ENCODE data around the gene TNFRSF4. TPM values are rescaled to one million over a fixed set of nuclear protein-coding genes. Genes with fewer than 3 reads are reported as not detected.

Gene TNFRSF4
- total RNA-seq, 2 experiments from 2014 or later, result 1.1 TPM; not detected in 1

DNA sequence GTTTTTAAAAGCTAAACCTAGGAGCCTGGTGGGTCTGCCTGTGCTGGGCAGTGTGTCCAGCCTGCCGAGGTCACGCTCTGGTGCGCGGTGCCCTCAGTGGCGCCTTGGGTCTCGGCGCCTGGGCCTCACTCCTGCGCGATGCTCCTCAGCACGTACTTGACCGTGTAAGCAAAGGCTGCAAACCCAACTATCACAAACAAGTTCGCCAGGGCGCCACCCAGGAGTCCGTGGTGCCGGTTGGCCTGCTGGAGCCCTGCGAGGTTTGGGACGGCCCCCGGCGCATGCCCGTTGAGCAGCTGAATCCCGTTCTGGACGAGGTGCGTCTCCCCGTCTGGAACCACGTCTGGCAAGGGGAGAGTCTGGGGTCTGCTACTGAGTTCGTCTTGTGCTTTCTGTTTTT, 41.1 kb upstream of the TNFRSF4 start:
- intact Hi-C loops (cut with micrococcal nuclease; ENCODE audit: unreplicated experiment), result no loop called here
- TSS peak; percentile 90 for BruUV-seq (replicated peaks)
- Histone ChIP-seq H3K36me3 (ENCODE audit: insufficient read depth, low read length) (peaks cover 71% of the 10 kb centered on the region), H3K9me2 (ENCODE audit: insufficient read depth, low read length) (no peaks in the 10 kb centered on the region), H2AFZ (ENCODE audit: low read length) (no peak overlapping the region), H3K4me2 (ENCODE audit: low read length) (no peak overlapping the region), H3K4me1 (ENCODE audit: insufficient read depth, low read length, poor library complexity, severe bottlenecking) (peaks cover 9% of the 10 kb centered on the region), H3K4me3 (ENCODE audit: low read depth, low read length, poor library complexity, severe bottlenecking) (no peak overlapping the region), H3K9me3 (ENCODE audit: low read length) (no peaks in the 10 kb centered on the region), H3K79me2 (ENCODE audit: insufficient read depth, low read depth, low read length) (no peaks in the 10 kb centered on the region), H4K20me1 (ENCODE audit: insufficient read depth, low read length) (no peaks in the 10 kb centered on the region), H3K27ac (ENCODE audit: low read depth, low read length, poor library complexity, severe bottlenecking) (no peak overlapping the region)
- POLR2A ChIA-PET, result interaction anchor here (0.6 kb wide), 1 partner anchor 129 kb away, joined by 4 read pairs; no protein-coding TSS in a partner anchor
- CTCF ChIA-PET (ENCODE audit: unreplicated experiment), result no interaction called here
- TF ChIP-seq CTCF (conservative IDR thresholded peaks at IDR 0.05; ENCODE audit: low read length) (no peak), EZH2phosphoT487 (IDR thresholded peaks at IDR 0.05; ENCODE audit: borderline replicate concordance, low read depth, low read length) (no peak)
- DNase-seq (ENCODE audit: low spot score), result no peak

DNA sequence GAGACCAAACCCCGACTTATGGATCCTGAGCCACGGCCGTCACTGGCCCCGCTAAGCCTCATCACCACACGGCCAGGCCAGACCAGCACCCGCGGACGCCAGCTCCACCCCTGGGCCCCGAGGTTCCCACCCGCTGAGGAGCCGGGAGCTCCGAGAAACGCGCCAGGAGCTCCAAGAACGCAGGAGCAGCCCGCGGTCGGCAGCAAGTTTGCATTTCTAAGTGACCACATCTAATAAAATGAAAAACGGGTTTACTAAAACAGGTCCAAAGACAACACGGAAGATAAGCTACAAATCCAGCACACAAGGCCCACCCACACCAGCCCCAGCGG, 40.7 kb upstream of the TNFRSF4 start:
- DNase-seq (ENCODE audit: low spot score), result no peak
- Histone ChIP-seq H3K4me3 (ENCODE audit: low read depth, low read length, poor library complexity, severe bottlenecking) (no peak overlapping the region), H3K4me1 (ENCODE audit: insufficient read depth, low read length, poor library complexity, severe bottlenecking) (peaks cover 9% of the 10 kb centered on the region), H3K27ac (ENCODE audit: low read depth, low read length, poor library complexity, severe bottlenecking) (no peak overlapping the region), H3K9me2 (ENCODE audit: insufficient read depth, low read length) (no peaks in the 10 kb centered on the region), H3K4me2 (ENCODE audit: low read length) (no peak overlapping the region), H2AFZ (ENCODE audit: low read length) (no peak overlapping the region), H3K9me3 (ENCODE audit: low read length) (no peaks in the 10 kb centered on the region), H3K79me2 (ENCODE audit: insufficient read depth, low read depth, low read length) (no peaks in the 10 kb centered on the region), H4K20me1 (ENCODE audit: insufficient read depth, low read length) (no peaks in the 10 kb centered on the region), H3K36me3 (ENCODE audit: insufficient read depth, low read length) (peaks cover 67% of the 10 kb centered on the region)
- ChIA-PET CTCF (ENCODE audit: unreplicated experiment) (no interaction called here), POLR2A (interaction anchor here (0.6 kb wide), 1 partner anchor 128 kb away, joined by 4 read pairs; no protein-coding TSS in a partner anchor)
- intact Hi-C loops (cut with micrococcal nuclease; ENCODE audit: unreplicated experiment), result no loop called here
- no TSS peak for BruUV-seq (replicated peaks)
- TF ChIP-seq EZH2phosphoT487 (IDR thresholded peaks at IDR 0.05; ENCODE audit: borderline replicate concordance, low read depth, low read length) (no peak), CTCF (conservative IDR thresholded peaks at IDR 0.05; ENCODE audit: low read length) (no peak)

DNA sequence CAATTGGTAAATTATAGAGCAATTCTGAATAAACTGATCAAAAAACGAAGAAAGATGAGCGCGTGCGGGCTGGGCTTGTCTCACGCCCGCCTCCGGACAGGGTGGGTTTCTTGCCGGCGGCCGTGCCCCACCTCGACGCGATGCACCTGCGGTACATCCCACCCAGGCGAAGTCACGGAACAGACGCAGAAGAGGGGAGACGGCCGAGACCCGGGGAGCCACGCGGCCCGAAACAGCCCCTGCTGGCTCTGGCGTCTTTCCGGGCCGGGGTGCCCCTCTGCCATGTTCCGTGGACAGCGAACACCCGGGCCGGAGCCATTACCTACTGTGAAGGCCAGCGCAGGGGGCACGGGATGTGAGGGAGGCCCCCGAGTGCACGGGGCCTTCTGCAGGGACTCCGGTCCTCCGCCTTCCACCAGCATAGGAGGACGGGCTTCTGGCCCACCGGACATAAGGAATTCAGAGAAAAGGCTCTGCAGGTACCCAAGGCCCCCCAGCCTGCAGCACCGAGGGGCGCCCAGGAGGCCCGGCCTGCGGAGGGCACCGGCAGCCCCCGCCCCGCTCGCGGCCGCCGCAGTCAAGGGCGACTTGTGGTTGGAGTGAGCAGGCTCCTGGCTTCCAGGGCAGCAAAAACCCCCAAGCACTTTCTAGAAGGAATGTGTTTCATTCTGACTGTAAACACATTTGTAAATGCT, 40.2 kb upstream of the TNFRSF4 start:
- CTCF ChIA-PET (ENCODE audit: unreplicated experiment), result no interaction called here
- no peaks in the 10 kb centered on the region for H3K9me3 ChIP-seq (ENCODE audit: low read length)
- no peaks in the 10 kb centered on the region for H4K20me1 ChIP-seq (ENCODE audit: insufficient read depth, low read length)
- POLR2A ChIA-PET, result interaction anchor here (0.6 kb wide), 1 partner anchor 128 kb away, joined by 4 read pairs; no protein-coding TSS in a partner anchor
- no peak overlapping the region for H3K27ac ChIP-seq (ENCODE audit: low read depth, low read length, poor library complexity, severe bottlenecking)
- TF ChIP-seq EZH2phosphoT487 (IDR thresholded peaks at IDR 0.05; ENCODE audit: borderline replicate concordance, low read depth, low read length), result no peak
- TF ChIP-seq CTCF (conservative IDR thresholded peaks at IDR 0.05; ENCODE audit: low read length), result no peak
- peaks cover 62% of the 10 kb centered on the region for H3K36me3 ChIP-seq (ENCODE audit: insufficient read depth, low read length)
- intact Hi-C loops (cut with micrococcal nuclease; ENCODE audit: unreplicated experiment), result no loop called here
- H3K79me2 ChIP-seq (ENCODE audit: insufficient read depth, low read depth, low read length), result no peaks in the 10 kb centered on the region
- no peaks in the 10 kb centered on the region for H3K9me2 ChIP-seq (ENCODE audit: insufficient read depth, low read length)
- DNase-seq (ENCODE audit: low spot score), result no peak
- no TSS peak for BruUV-seq (replicated peaks)
- H3K4me1 ChIP-seq (ENCODE audit: insufficient read depth, low read length, poor library complexity, severe bottlenecking), result peaks cover 9% of the 10 kb centered on the region
- H2AFZ ChIP-seq (ENCODE audit: low read length), result no peak overlapping the region
- H3K4me3 ChIP-seq (ENCODE audit: low read depth, low read length, poor library complexity, severe bottlenecking), result no peak overlapping the region
- no peak overlapping the region for H3K4me2 ChIP-seq (ENCODE audit: low read length)

All from OCI-LY7 (cell line).